HG02943 (cell line): Measurements from ENCODE around the gene RFC4.
A peak's percentile ranks its signal among the peaks of the same experiment; 100 is the strongest.

ENCODE experiments used
- ATAC-seq: cut with Tn5 transposase; IDR thresholded peaks from one replicate; pipeline ENCODE4 v1.9.1; 2021; ENCODE audit warnings: mild to moderate bottlenecking, low read depth, moderate library complexity; ENCODE audit not compliant: unreplicated experiment

Gene RFC4

GRCh38 chr3:186788482-186789370 lies 17.6 kb downstream of the RFC4 start:
- ATAC-seq = no peak

- no peak for ATAC-seq
These were observed 18.4 kb downstream of the RFC4 start for GRCh38 chr3:186787642-186788481.

- no peak for ATAC-seq
These were observed 19.4 kb downstream of the RFC4 start for GRCh38 chr3:186786922-186787321.

GRCh38 chr3:186785495-186786018 lies 20.7 kb downstream of the RFC4 start:
- ATAC-seq = no peak

- no peak for ATAC-seq
These were observed 21.3 kb downstream of the RFC4 start for GRCh38 chr3:186784820-186785494.

GRCh38 chr3:186783731-186784515 lies 22.4 kb downstream of the RFC4 start:
- peak; percentile 56 for ATAC-seq

GRCh38 chr3:186783058-186783730 lies 23.1 kb downstream of the RFC4 start, which contains the start of gene EIF4A2:
EIF4A2 (plus strand) TSS chr3:186783577; CDS start chr3:186783611, 34 bp downstream.
- ATAC-seq = peak; percentile 61

- peak; percentile 9 for ATAC-seq
These were observed 23.7 kb downstream of the RFC4 start for GRCh38 chr3:186782542-186783057.

- ATAC-seq = no peak
These were observed 27.1 kb downstream of the RFC4 start for GRCh38 chr3:186779204-186779603.

- no peak for ATAC-seq
These were observed 30.3 kb downstream of the RFC4 start for GRCh38 chr3:186775999-186776398.

- ATAC-seq = peak; percentile 88
These were observed 33.4 kb downstream of the RFC4 start for GRCh38 chr3:186772701-186773417.

GRCh38 chr3:186772281-186772694 lies 34.0 kb downstream of the RFC4 start:
- peak; percentile 21 for ATAC-seq

GRCh38 chr3:186760897-186761447 lies 45.3 kb downstream of the RFC4 start:
- ATAC-seq = no peak

GRCh38 chr3:186760141-186760833 lies 46.0 kb downstream of the RFC4 start:
- ATAC-seq = no peak

GRCh38 chr3:186759231-186759930 lies 46.9 kb downstream of the RFC4 start:
- no peak for ATAC-seq

GRCh38 chr3:186757686-186758220 lies 48.5 kb downstream of the RFC4 start:
- no peak for ATAC-seq

GRCh38 chr3:186757214-186757613 lies 49.1 kb downstream of the RFC4 start:
- no peak for ATAC-seq
